Testis (tissue), 3 donors: ENCODE measurements around the gene WLS. TPM values are rescaled to one million over a fixed set of nuclear protein-coding genes. Genes with fewer than 3 reads are reported as not detected.

Experiments
- DNase-seq: peaks from one replicate; pipeline ENCODE4 v3.0.0-alpha.2; 2019
- H3K27ac ChIP-seq, 2 donors: fragments of 200-600 bp; sonication (generic); one replicate each; pipeline ENCODE4 v1.5.1; 2019
- H3K27me3 ChIP-seq: fragments of 200-600 bp; sonication (generic); one replicate; pipeline ENCODE4 v1.5.1; 2019
- H3K36me3 ChIP-seq: fragments of 200-600 bp; sonication (generic); one replicate; pipeline ENCODE4 v1.5.1; 2017; ENCODE audit warnings: low read depth; ENCODE audit errors: missing control alignments
- H3K4me1 ChIP-seq: fragments of 200-600 bp; sonication (generic); one replicate; pipeline ENCODE4 v1.5.1; 2019
- H3K4me3 ChIP-seq, 2 donors: fragments of 200-600 bp; sonication (generic); one replicate each; pipeline ENCODE4 v1.5.1; 2017 to 2019
- H3K9me3 ChIP-seq: fragments of 200-600 bp; sonication (generic); one replicate; pipeline ENCODE4 v1.5.1; 2017
- POLR2A ChIP-seq: fragments of 450-650 bp; IDR thresholded peaks from one replicate; pipeline ENCODE4 v1.6.1; 2017; ENCODE audit warnings: antibody characterized with exemption, mild to moderate bottlenecking, moderate library complexity
- WGBS, 2 donors: methylation state at CpG; one replicate each; pipeline ENCODE4 v1.1.5; 2018; 5-methylcytosine and 5-hydroxymethylcytosine counted together
- intact Hi-C: fragments of 100-400 bp; cut with DNase I; formaldehyde crosslinking; loops from one replicate; pipeline ENCODE4 v1.15.1; 2023; ENCODE audit warnings: low total_unique reads
- polyA plus RNA-seq: library from polyadenylated mRNA; stranded (reverse); fragments of 350-450 nt; fragmentation: Illumina TruSeq; extraction: RNeasy Lipid Tissue Mini Kit (QIAGEN cat#74804); gene quantifications from one replicate; pipeline ENCODE4 v1.2.3, GENCODE V29; 2014; ENCODE audit warnings: low read depth, low replicate concordance; ENCODE audit not compliant: insufficient read depth
- total RNA-seq, 2 donors: library from RNA; depleted of rRNA; stranded (reverse); fragments of >200 nt; gene quantifications; one replicate each; pipeline ENCODE4 v1.2.3, GENCODE V29; 2016
- TF ChIP-seq, protein P1 (sequence below), 3 experiments: fragments of 450-650 bp in 2 of 3; fragments of 200-600 bp in 1 of 3; sonication (generic) in 1 of 3; IDR thresholded peaks; one replicate each; pipeline ENCODE4 v1.5.1; 2016 to 2019; ENCODE audit warnings: antibody characterized with exemption in 3 of 3, mild to moderate bottlenecking in 2 of 3, moderate library complexity in 1 of 3

The WLS gene
- total and polyA plus RNA-seq, 3 donors from 2014 or later: 32.6 to 93.7 (median 75.5) TPM

GRCh38 chr1:68093737-68094136, 138.6 kb downstream of the WLS start:
- TF ChIP-seq, protein P1, sequence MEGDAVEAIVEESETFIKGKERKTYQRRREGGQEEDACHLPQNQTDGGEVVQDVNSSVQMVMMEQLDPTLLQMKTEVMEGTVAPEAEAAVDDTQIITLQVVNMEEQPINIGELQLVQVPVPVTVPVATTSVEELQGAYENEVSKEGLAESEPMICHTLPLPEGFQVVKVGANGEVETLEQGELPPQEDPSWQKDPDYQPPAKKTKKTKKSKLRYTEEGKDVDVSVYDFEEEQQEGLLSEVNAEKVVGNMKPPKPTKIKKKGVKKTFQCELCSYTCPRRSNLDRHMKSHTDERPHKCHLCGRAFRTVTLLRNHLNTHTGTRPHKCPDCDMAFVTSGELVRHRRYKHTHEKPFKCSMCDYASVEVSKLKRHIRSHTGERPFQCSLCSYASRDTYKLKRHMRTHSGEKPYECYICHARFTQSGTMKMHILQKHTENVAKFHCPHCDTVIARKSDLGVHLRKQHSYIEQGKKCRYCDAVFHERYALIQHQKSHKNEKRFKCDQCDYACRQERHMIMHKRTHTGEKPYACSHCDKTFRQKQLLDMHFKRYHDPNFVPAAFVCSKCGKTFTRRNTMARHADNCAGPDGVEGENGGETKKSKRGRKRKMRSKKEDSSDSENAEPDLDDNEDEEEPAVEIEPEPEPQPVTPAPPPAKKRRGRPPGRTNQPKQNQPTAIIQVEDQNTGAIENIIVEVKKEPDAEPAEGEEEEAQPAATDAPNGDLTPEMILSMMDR (IDR thresholded peaks at IDR 0.05): no peak
- TF ChIP-seq POLR2A: no peak
- Histone ChIP-seq H3K4me3 (no peak overlapping the region), H3K27ac (no peak overlapping the region), H3K4me1 (no peaks in the 10 kb centered on the region), H3K36me3 (no peaks in the 10 kb centered on the region), H3K9me3 (no peaks in the 10 kb centered on the region), H3K27me3 (no peaks in the 10 kb centered on the region)
- intact Hi-C loops: no loop called here
- no peak for DNase-seq

DNA sequence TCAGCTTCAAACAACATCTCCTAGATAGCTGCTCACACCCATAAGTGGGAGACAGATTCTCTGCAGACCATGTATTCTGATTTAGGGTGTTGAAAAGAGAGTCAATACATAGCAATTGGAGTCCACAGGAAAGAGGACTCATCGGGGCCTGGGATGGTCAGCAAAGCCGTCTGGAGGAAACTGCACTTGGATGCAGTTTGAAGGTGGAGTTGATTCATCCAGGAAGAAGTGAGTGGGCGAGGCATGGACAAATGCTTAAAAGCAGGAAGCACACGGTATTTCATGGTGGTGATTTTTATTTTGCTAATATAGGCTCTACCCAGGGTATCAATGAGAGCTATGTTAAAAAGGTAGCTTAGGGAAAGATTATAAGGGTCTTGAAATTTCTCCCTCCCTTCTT, 145.1 kb downstream of the WLS start:
- Histone ChIP-seq H3K9me3 (no peaks in the 10 kb centered on the region), H3K4me3 (no peak overlapping the region), H3K36me3 (no peaks in the 10 kb centered on the region), H3K4me1 (no peaks in the 10 kb centered on the region), H3K27me3 (no peaks in the 10 kb centered on the region), H3K27ac (no peak overlapping the region)
- intact Hi-C loops: no loop called here
- DNase-seq: no peak
- 84 to 85% methylated on average over 4 of the region's 4 CpGs for WGBS, 2 donors
- no peak for TF ChIP-seq POLR2A
- TF ChIP-seq, protein P1 (IDR thresholded peaks at IDR 0.05): no peak

DNA sequence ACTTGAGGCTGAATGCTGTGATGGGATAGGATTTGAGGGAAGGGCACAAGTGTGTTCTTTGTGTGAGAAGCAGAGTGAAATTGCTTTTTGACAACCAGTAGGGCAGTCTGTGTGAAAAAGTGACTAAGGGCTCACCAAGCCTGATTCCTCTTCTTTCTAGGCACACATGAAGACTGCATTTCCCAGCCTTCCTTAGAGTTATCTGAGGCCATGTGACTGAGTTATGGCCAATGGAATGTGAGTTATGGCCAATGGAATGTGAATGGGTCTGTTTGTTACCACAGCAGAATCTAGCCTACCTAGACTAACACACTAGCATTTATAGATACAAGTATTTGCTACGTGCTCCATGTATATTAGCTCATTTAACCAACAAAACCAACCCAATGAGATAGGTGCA, 146.6 kb downstream of the WLS start:
- Histone ChIP-seq H3K36me3 (no peaks in the 10 kb centered on the region), H3K4me3 (no peak overlapping the region), H3K9me3 (no peaks in the 10 kb centered on the region), H3K4me1 (no peaks in the 10 kb centered on the region), H3K27me3 (no peaks in the 10 kb centered on the region), H3K27ac (no peak overlapping the region)
- intact Hi-C loops: no loop called here
- no peak for TF ChIP-seq POLR2A
- TF ChIP-seq, protein P1 (IDR thresholded peaks at IDR 0.05): no peak
- 95 to 100% methylated on average over 1 of the region's 1 CpG for WGBS, 2 donors
- no peak for DNase-seq

GRCh38 chr1:68083686-68084085, 148.6 kb downstream of the WLS start:
- intact Hi-C loops: no loop called here
- TF ChIP-seq POLR2A: no peak
- 45 to 58% methylated on average over 2 of the region's 2 CpGs for WGBS, 2 donors

GRCh38 chr1:68081775-68082283, 150.5 kb downstream of the WLS start:
- H3K27me3 ChIP-seq: no peaks in the 10 kb centered on the region
- no peak overlapping the region for H3K27ac ChIP-seq
- H3K9me3 ChIP-seq: no peaks in the 10 kb centered on the region
- no peaks in the 10 kb centered on the region for H3K36me3 ChIP-seq
- intact Hi-C loops: no loop called here
- TF ChIP-seq, protein P1 (IDR thresholded peaks at IDR 0.05): no peak
- TF ChIP-seq POLR2A: no peak
- DNase-seq: no peak
- no peaks in the 10 kb centered on the region for H3K4me1 ChIP-seq
- H3K4me3 ChIP-seq: no peak overlapping the region

More at GRCh38 chr1:68083686-68084085, 148.6 kb downstream of the WLS start:
- no peaks in the 10 kb centered on the region for H3K27me3 ChIP-seq
- H3K27ac ChIP-seq: no peak overlapping the region
- H3K4me1 ChIP-seq: no peaks in the 10 kb centered on the region
- DNase-seq: no peak
- no peak overlapping the region for H3K4me3 ChIP-seq
- H3K36me3 ChIP-seq: no peaks in the 10 kb centered on the region
- H3K9me3 ChIP-seq: no peaks in the 10 kb centered on the region
